Coronary artery (tissue), 2 donors: Measurements from ENCODE around the gene PDS5B.
"Not testable (repeated sequence)": the region's sequence is repeated elsewhere in the genome, so short reads cannot be mapped to it uniquely, and the experiment has no call there.

Experiments
- DNase-seq: peaks from one replicate; pipeline ENCODE4 v3.0.0-alpha.2; 2017; ENCODE audit warnings: low spot score
- H3K27ac ChIP-seq, 2 donors: fragments of 200-600 bp; sonication (generic); one replicate each; pipeline ENCODE4 v1.5.1; 2016 to 2019
- H3K4me3 ChIP-seq: fragments of 200-600 bp; sonication (generic); 2 replicates; pipeline ENCODE4 v1.5.1; 2016; ENCODE audit warnings: mild to moderate bottlenecking, moderate library complexity
- TF ChIP-seq, protein P1 (sequence below): fragments of 200-600 bp; sonication (generic); IDR thresholded peaks from one replicate; pipeline ENCODE4 v1.5.1; 2019; ENCODE audit warnings: antibody characterized with exemption

The PDS5B gene

DNA sequence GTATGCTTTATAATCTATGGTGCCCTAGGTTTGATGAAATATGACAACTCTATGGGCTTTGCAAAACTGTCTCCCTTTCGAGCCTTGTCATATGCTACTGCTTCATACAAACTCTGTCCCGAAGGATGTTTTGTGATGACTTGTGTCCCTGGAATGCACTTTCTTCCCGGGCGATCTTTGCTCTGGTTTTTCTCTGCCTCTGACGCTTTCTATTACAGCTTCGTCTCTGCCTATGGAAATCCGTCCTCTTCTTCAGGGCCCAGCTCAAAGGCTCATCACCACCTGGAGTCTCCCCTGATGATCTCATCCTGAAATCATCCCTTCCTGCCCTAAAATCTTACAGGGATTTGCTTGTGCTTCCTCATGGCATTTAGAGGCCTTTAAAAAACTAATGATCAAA, 238.4 kb downstream of the PDS5B start:
- TF ChIP-seq, protein P1, sequence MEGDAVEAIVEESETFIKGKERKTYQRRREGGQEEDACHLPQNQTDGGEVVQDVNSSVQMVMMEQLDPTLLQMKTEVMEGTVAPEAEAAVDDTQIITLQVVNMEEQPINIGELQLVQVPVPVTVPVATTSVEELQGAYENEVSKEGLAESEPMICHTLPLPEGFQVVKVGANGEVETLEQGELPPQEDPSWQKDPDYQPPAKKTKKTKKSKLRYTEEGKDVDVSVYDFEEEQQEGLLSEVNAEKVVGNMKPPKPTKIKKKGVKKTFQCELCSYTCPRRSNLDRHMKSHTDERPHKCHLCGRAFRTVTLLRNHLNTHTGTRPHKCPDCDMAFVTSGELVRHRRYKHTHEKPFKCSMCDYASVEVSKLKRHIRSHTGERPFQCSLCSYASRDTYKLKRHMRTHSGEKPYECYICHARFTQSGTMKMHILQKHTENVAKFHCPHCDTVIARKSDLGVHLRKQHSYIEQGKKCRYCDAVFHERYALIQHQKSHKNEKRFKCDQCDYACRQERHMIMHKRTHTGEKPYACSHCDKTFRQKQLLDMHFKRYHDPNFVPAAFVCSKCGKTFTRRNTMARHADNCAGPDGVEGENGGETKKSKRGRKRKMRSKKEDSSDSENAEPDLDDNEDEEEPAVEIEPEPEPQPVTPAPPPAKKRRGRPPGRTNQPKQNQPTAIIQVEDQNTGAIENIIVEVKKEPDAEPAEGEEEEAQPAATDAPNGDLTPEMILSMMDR: no peak
- Histone ChIP-seq H3K27ac (no peak overlapping the region), H3K4me3 (no peak overlapping the region)
- no peak for DNase-seq

DNA sequence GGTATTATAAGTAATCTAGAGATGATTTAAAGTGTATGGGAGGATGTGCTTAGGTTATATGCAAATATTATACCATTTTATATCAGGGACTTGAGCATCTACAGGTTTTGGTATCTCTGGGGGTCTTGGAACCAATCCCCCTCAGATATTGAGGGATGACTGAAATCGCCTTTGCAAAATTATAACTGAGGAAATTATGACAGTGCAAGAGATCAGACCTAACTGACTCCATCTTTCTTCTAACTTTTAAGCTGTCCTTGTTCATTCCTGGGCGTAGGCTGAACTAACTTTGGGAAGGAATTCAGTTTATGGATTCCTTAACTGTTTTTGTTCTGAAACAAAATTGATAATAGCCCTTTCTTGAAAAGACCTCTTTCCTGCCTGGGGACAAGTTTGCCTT, 239.2 kb downstream of the PDS5B start:
- Histone ChIP-seq H3K27ac (no peak overlapping the region), H3K4me3 (no peak overlapping the region)
- TF ChIP-seq, protein P1: no peak
- DNase-seq: no peak

DNA sequence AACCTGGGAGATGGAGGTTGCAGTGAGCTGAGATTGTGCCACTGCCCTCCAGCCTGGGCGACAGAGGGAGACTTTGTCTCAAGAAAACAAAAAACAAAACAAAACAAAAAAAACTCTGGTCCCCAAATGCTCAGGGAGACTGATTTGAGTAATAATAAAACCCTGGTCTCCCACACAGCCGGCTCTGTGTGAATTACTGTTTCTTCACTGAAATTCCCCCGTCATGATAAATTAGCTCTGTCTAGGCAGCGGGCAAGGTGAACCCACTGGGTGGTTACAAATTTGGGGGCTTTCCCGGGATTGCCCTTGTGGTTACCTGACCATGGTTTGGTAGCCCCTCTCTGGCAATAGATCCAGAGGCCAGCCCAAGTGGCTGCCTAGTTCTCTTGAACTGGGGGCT, 240.1 kb downstream of the PDS5B start:
- not testable (repeated sequence) for H3K27ac ChIP-seq, DNase-seq, H3K4me3 ChIP-seq
